Activated CD8-positive, alpha-beta T cell treated with anti-CD3 and anti-CD28 coated beads, Interleukin-2, amount 10 ng/mL, durations not matched to agents 7 days and 5 days (primary cell): ENCODE measurements around the gene OR5H2. TPM values are rescaled to one million over a fixed set of nuclear protein-coding genes. Genes with fewer than 3 reads are reported as not detected.
"Not testable (repeated sequence)": the region's sequence is repeated elsewhere in the genome, so short reads cannot be mapped to it uniquely, and the experiment has no call there.

ENCODE experiments used
- ATAC-seq: fragments of 150-1000 bp; cut with Tn5 transposase; one replicate; pipeline ENCODE4 v1.10.0; 2021; ENCODE audit warnings: moderate library complexity
- CTCF ChIA-PET: fragments of 350-600 bp; sonication (Branson Sonifier 250); formaldehyde crosslinking; loops from one replicate; lab custom pipeline; 2021; ENCODE audit warnings: antibody characterized with exemption; lab: Charles Lee
- POLR2A ChIA-PET: fragments of 350-600 bp; sonication (Branson Sonifier 250); formaldehyde crosslinking; loops from one replicate; lab custom pipeline; 2021; ENCODE audit warnings: antibody characterized with exemption; lab: Charles Lee
- DNase-seq: peaks from one replicate; pipeline ENCODE4 v3.0.0-alpha.2; 2020
- H3K27ac Mint-ChIP-seq: one replicate; pipeline ENCODE4 v1.8.0; 2021; ENCODE audit warnings: mild to moderate bottlenecking, mixed read lengths
- H3K27me3 Mint-ChIP-seq: one replicate; pipeline ENCODE4 v1.8.0; 2021; ENCODE audit warnings: low read depth, mixed read lengths
- H3K36me3 Mint-ChIP-seq: one replicate; pipeline ENCODE4 v1.8.0; 2021; ENCODE audit warnings: low read depth, mixed read lengths
- H3K4me1 Mint-ChIP-seq: one replicate; pipeline ENCODE4 v1.8.0; 2021; ENCODE audit warnings: low read depth, mixed read lengths
- H3K4me3 Mint-ChIP-seq: one replicate; pipeline ENCODE4 v1.8.0; 2021; ENCODE audit warnings: mild to moderate bottlenecking, mixed read lengths
- H3K9me3 Mint-ChIP-seq: one replicate; pipeline ENCODE4 v1.8.0; 2022; ENCODE audit warnings: mixed read lengths; ENCODE audit not compliant: insufficient read depth
- total RNA-seq, 2 experiments: library from RNA; stranded (reverse); gene quantifications; one replicate each; pipeline ENCODE4 v1.2.3, GENCODE V29; 2021

Gene OR5H2
- not detected for total RNA-seq

DNA sequence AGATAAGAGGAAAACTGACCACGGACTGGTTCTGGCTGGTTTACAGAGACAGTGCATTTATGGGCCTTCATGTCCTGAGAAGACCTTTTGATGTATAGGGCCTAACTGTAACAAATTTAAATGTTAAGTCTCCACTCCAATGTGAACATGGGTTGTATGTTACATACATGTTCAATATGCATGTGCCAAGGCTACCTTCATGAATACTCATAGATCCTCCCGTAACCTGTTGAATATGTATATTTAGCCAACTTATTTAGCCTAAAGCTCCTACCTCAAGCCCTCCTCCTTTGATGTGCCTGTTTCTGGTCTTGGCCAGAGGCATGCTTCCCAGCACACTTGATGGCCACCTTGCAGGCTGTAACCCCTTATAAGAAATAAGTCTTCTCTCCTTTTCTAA, at the start of gene OR5H2:
Gene OR5H2, plus strand, starts transcription at position 301 of the 400 bp plus-strand sequence. CDS start 398 bp downstream, outside the sequence.
- Mint-ChIP-seq H3K27ac (no peak within 1 kb of the TSS), H3K27me3 (peaks cover 13% of the 10 kb centered on the region), H3K4me3 (no peak within 1 kb of the TSS), H3K4me1 (no peaks in the 10 kb centered on the region), H3K36me3 (no peaks in the 10 kb centered on the region), H3K9me3 (no peaks in the 10 kb centered on the region)
- DNase-seq (no peak), ATAC-seq (no peak)
- CTCF ChIA-PET: no interaction called here
- POLR2A ChIA-PET: no interaction called here

GRCh38 chr3:98233468-98233867, 48.8 kb upstream of the OR5H2 start:
- H3K36me3 Mint-ChIP-seq: no peaks in the 10 kb centered on the region
- ATAC-seq: no peak

GRCh38 chr3:98240131-98240530, 42.2 kb upstream of the OR5H2 start:
- no peak overlapping the region for H3K27ac Mint-ChIP-seq
- H3K4me3 Mint-ChIP-seq: no peak overlapping the region
- CTCF ChIA-PET: no interaction called here

More at GRCh38 chr3:98233468-98233867, 48.8 kb upstream of the OR5H2 start:
- DNase-seq: no peak
- POLR2A ChIA-PET: no interaction called here
- CTCF ChIA-PET: no interaction called here
- Mint-ChIP-seq H3K4me1 (peaks cover 2% of the 10 kb centered on the region), H3K9me3 (no peaks in the 10 kb centered on the region), H3K27me3 (peaks cover 15% of the 10 kb centered on the region), H3K4me3 (no peak overlapping the region), H3K27ac (no peak overlapping the region)

DNA sequence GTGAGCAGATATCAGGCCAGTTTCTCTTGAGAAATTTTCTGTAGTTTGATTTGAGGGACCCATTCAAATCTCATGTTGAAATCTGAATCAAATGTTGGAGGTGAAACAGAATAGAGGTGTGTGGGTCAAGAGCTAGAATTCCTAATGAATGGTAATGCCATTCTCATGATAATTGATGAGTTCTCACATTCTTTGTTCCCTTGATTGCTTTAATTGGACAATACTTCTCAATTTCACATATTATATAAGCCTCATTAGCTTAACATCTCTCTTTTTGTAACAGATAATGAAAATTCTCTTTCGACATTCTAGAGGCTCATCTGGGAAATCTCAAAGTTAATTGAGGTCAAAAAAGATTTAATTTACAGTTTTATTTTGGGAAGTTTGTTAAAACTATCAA, 40.1 kb upstream of the OR5H2 start:
- H3K4me1 Mint-ChIP-seq: no peaks in the 10 kb centered on the region
- ChIA-PET POLR2A (no interaction called here), CTCF (no interaction called here)
- ATAC-seq (no peak), DNase-seq (no peak)
- H3K4me3 Mint-ChIP-seq: no peak overlapping the region
- H3K27me3 Mint-ChIP-seq: peaks cover 5% of the 10 kb centered on the region
- H3K36me3 Mint-ChIP-seq: no peaks in the 10 kb centered on the region
- no peak overlapping the region for H3K27ac Mint-ChIP-seq
- H3K9me3 Mint-ChIP-seq: no peaks in the 10 kb centered on the region

More at GRCh38 chr3:98240131-98240530, 42.2 kb upstream of the OR5H2 start:
- no peak for ATAC-seq
- H3K4me1 Mint-ChIP-seq: no peaks in the 10 kb centered on the region
- no peaks in the 10 kb centered on the region for H3K36me3 Mint-ChIP-seq
- no peaks in the 10 kb centered on the region for H3K9me3 Mint-ChIP-seq
- DNase-seq: no peak
- H3K27me3 Mint-ChIP-seq: peaks cover 6% of the 10 kb centered on the region
- POLR2A ChIA-PET: no interaction called here

DNA sequence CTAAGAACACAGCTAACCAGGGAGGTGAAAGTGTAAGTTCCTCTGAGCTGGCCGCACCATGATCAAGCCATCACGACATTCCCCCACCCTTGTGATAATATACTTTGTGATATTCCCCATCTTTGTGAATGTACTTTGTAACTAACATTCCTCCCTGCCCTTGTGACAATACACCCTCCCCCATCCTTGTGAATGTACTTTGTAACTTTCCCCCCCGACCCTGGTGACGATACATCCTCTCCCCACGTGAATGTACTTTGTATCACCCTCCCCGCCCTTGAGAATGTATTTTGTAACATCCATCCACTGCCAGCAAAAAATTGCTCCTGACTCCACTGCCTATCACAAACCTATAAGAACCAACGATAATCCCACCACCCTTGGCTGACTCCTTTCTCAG, 38.5 kb upstream of the OR5H2 start:
- no peaks in the 10 kb centered on the region for H3K36me3 Mint-ChIP-seq
- CTCF ChIA-PET: no interaction called here
- H3K4me1 Mint-ChIP-seq: no peaks in the 10 kb centered on the region
- ATAC-seq: no peak
- DNase-seq: no peak
- H3K4me3 Mint-ChIP-seq: no peak overlapping the region
- peaks cover 5% of the 10 kb centered on the region for H3K27me3 Mint-ChIP-seq
- H3K27ac Mint-ChIP-seq: no peak overlapping the region
- no peaks in the 10 kb centered on the region for H3K9me3 Mint-ChIP-seq
- POLR2A ChIA-PET: no interaction called here

DNA sequence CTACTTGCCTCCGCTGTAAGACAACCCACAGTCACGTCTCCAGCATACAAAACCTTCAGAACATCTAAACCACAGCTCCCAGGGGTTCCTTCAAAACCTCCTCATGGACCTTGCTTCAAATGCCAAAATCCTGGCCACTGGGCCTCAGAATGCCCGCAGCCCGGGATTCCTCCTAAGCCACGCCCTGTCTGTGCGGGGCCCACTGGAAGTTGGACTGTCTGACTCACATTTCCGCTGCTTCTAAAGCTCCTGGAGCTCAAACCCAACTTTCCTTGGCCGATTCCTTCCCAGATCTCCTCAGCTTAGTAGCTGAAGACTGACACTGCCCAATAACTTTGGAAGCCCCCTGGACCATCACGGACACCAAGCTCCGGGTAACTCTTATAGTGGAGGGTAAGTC, 36.2 kb upstream of the OR5H2 start:
- H3K9me3 Mint-ChIP-seq: no peaks in the 10 kb centered on the region
- H3K4me1 Mint-ChIP-seq: no peaks in the 10 kb centered on the region
- no peak overlapping the region for H3K4me3 Mint-ChIP-seq
- no peak overlapping the region for H3K27ac Mint-ChIP-seq
- DNase-seq: no peak
- no peaks in the 10 kb centered on the region for H3K36me3 Mint-ChIP-seq
- CTCF ChIA-PET: no interaction called here
- POLR2A ChIA-PET: no interaction called here
- no peak for ATAC-seq
- H3K27me3 Mint-ChIP-seq: no peaks in the 10 kb centered on the region

- H3K27ac Mint-ChIP-seq, H3K4me3 Mint-ChIP-seq, H3K4me1 Mint-ChIP-seq, ATAC-seq, POLR2A ChIA-PET, DNase-seq, H3K36me3 Mint-ChIP-seq, CTCF ChIA-PET, H3K27me3 Mint-ChIP-seq, H3K9me3 Mint-ChIP-seq: not testable (repeated sequence)
Observed at GRCh38 chr3:98256026-98256425, 26.3 kb upstream of the OR5H2 start.

GRCh38 chr3:98259707-98260106, 22.6 kb upstream of the OR5H2 start:
- ChIA-PET POLR2A (no interaction called here), CTCF (no interaction called here)
- ATAC-seq: no peak
- H3K4me3 Mint-ChIP-seq: no peak overlapping the region
- H3K36me3 Mint-ChIP-seq: no peaks in the 10 kb centered on the region
- peaks cover 3% of the 10 kb centered on the region for H3K27me3 Mint-ChIP-seq
- H3K27ac Mint-ChIP-seq: no peak overlapping the region
- no peak for DNase-seq
- no peaks in the 10 kb centered on the region for H3K9me3 Mint-ChIP-seq
- H3K4me1 Mint-ChIP-seq: no peaks in the 10 kb centered on the region

DNA sequence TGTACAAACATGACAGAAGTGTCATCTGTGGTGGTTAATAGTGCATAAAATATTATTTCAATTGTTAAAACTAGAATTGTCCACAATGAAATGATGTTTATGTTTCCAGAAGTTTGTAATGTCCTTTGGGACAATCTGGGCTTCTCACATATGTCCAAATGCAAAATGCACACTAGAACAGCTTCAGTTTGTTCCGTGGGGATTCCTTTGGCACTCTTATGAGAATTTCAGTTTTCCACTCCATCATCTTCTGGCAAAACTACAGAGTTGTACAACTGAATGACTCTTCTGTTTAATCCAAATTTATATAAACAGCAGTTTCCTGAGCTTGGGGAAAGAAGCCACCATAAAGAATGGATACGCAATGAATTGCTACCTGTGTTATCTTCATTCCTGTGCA, 20.3 kb upstream of the OR5H2 start:
- POLR2A ChIA-PET: no interaction called here
- ATAC-seq (no peak), DNase-seq (no peak)
- Mint-ChIP-seq H3K36me3 (no peaks in the 10 kb centered on the region), H3K27me3 (peaks cover 2% of the 10 kb centered on the region), H3K4me1 (no peaks in the 10 kb centered on the region), H3K9me3 (no peaks in the 10 kb centered on the region), H3K27ac (no peak overlapping the region), H3K4me3 (no peak overlapping the region)
- CTCF ChIA-PET: no interaction called here

DNA sequence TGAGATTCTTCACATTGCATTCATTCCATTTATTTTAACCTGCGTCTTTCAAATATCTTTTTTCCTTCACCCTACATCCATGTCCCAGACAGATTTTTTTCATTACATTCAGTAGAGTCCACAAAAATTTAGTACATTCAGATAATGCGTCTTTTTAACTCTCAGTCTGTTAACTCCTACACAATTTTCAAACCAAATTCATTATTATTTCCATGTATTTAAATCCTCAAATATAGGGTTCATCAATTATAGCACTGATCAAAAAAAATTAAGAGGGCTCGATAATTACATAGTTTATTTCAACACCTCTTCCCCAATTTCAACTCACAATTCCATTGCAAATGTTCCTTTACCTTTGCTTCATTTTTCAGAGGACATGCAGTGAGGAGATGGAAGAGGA, 18.4 kb upstream of the OR5H2 start, which contains the start of gene OR5H6:
Gene OR5H6, plus strand, starts transcription at position 301 of the 400 bp plus-strand sequence. Its CDS starts 89 bp downstream, at position 390.
- H3K4me3 Mint-ChIP-seq: no peak within 1 kb of the TSS
- DNase-seq (no peak), ATAC-seq (no peak)
- H3K27ac Mint-ChIP-seq: no peak within 1 kb of the TSS
- H3K9me3 Mint-ChIP-seq: no peaks in the 10 kb centered on the region
- no peaks in the 10 kb centered on the region for H3K36me3 Mint-ChIP-seq
- ChIA-PET CTCF (no interaction called here), POLR2A (no interaction called here)
- no peaks in the 10 kb centered on the region for H3K4me1 Mint-ChIP-seq
- H3K27me3 Mint-ChIP-seq: peaks cover 2% of the 10 kb centered on the region

DNA sequence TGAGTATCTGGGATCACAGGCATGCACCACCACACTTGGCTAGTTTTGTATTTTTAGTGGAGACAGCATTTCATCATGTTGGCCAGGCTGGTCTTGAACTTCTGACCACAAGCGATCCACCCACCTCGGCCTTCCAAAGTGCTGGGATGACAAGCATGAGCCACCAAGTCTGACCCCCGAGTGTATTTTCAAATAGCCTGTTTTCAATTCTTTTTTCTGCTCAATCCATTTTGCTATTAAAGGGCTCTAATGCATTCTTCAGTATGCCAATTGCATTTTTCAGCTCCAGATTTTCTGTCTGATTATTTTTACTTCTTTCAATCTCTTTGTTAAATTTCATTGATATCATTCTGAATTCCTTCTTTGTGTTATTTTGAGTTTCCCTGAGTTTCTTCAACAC, 12.5 kb upstream of the OR5H2 start:
- no peak for ATAC-seq
- DNase-seq: no peak
- peaks cover 7% of the 10 kb centered on the region for H3K27me3 Mint-ChIP-seq
- ChIA-PET POLR2A (no interaction called here), CTCF (no interaction called here)
- no peaks in the 10 kb centered on the region for H3K4me1 Mint-ChIP-seq
- H3K9me3 Mint-ChIP-seq: no peaks in the 10 kb centered on the region
- H3K36me3 Mint-ChIP-seq: no peaks in the 10 kb centered on the region
- H3K27ac Mint-ChIP-seq: no peak overlapping the region
- no peak overlapping the region for H3K4me3 Mint-ChIP-seq

DNA sequence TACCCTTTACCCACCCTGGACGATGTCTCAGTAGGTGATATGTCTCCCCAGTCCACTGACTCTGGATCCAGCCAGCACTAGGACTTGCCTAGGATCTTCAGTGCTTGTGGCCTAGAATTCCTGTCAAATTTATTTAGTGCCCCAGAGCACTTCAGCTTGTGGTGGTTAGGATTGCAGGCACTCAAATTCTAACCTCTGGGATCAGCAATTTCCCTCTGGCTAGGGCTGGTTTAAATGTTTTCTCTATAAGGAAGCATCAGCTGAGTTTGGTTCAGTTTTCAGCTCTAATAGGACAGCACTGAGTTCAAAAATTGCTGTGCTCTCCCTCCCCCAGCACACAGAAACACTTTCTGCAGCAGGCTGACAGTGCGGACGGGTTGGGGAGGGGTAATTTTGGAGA, 10.2 kb upstream of the OR5H2 start:
- ChIA-PET CTCF (interaction anchor here (1.0 kb wide), 1 partner anchor 13 kb away, joined by 3 read pairs; no protein-coding TSS in a partner anchor), POLR2A (no interaction called here)
- ATAC-seq: no peak
- Mint-ChIP-seq H3K4me3 (no peak overlapping the region), H3K27me3 (peaks cover 4% of the 10 kb centered on the region), H3K4me1 (no peaks in the 10 kb centered on the region), H3K36me3 (no peaks in the 10 kb centered on the region), H3K9me3 (no peaks in the 10 kb centered on the region), H3K27ac (no peak overlapping the region)
- DNase-seq: no peak

DNA sequence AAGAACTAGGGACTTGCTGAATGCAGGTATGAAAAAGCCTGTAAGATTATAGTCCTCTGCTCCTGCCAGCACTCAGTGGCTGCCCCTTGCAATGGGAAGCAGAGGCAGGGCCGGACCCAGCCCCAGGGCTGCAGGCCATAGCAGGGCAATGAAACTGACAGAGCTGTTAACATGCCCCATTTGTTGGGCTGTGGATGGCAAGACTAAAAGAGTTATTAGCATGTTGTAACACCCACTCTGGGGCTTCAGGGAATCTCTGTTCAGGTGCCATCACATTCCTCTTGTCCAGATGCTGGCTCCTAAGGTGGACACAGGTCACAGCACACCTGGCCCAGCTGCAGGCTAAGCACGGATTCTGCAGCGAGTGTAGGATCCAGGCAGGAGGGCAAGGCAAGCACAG, 7.4 kb upstream of the OR5H2 start:
- H3K36me3 Mint-ChIP-seq: no peaks in the 10 kb centered on the region
- no peak overlapping the region for H3K4me3 Mint-ChIP-seq
- ATAC-seq (no peak), DNase-seq (no peak)
- CTCF ChIA-PET: no interaction called here
- POLR2A ChIA-PET: no interaction called here
- no peak overlapping the region for H3K27ac Mint-ChIP-seq
- H3K27me3 Mint-ChIP-seq: peaks cover under 1% of the 10 kb centered on the region
- no peaks in the 10 kb centered on the region for H3K4me1 Mint-ChIP-seq
- no peaks in the 10 kb centered on the region for H3K9me3 Mint-ChIP-seq
